ENCODE measurements around the gene TGFBR3. TPM values are rescaled to one million over a fixed set of nuclear protein-coding genes. Genes with fewer than 3 reads are reported as not detected.

TGFBR3 gene
- total and polyA plus RNA-seq, 2 of the 4 experiments (the other 2 are of a cell fraction) = 3.0 to 11.3 TPM

DNA sequence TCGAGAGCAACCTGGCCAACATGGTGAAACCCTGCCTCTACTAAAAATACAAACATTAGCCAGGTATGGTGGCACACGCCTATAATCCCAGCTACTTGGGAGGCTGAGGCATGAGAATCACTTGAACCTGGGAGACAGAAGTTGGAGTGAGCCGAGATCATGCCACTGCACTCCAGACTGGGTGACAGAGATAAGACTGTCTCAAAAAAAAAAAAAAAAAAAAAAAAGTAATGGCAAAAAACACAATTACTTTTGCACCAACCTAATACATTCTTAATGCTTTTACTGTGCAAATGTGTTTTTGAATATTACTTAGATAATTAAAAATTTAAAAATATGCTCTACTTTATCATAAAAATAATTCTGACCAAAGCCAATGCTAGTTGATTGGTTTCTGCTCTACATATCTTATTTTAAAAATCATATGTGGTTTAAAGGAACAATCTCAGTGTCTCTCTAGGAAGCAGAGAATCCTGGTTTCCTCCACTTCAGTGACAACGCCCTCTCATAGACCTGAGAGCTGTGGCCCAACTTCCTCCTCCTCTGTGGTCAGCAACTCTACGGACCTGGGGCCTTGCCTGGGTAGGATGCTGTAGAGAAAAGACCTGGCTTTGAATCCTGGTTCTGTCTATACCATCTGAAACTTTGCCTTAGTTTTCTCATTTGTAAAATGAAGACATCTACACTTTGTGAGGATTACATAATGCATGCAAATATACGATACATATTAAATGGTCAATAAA is 64.7 kb downstream of the TGFBR3 start:
- in situ Hi-C loops (cut with MboI; ENCODE audit: low sequenced_read_pairs) = no loop called here
- BruUV-seq (replicated peaks) = no TSS peak

More for the DNA sequence above, 64.7 kb downstream of the TGFBR3 start:
- Histone ChIP-seq H4K91ac (ENCODE audit: insufficient read depth, low read depth, low read length) (no peak overlapping the region), H3K56ac (ENCODE audit: extremely low read depth, insufficient read depth, low read length) (no peak overlapping the region), H2BK20ac (ENCODE audit: low read depth, low read length) (no peak overlapping the region), H3K79me1 (ENCODE audit: low read depth in 1 of 2, low read length in 2 of 2) (peaks cover 0 to 3% of the 10 kb centered on the region in 2 experiments; a peak in 1 of 4 replicates), H3K18ac (ENCODE audit: low read depth, low read length) (no peak overlapping the region), H3K9ac (ENCODE audit: low read depth, low read length) (no peak overlapping the region), H4K20me1 (ENCODE audit: insufficient read depth, low read length) (no peaks in the 10 kb centered on the region; the same call in 1 of the 2 replicates), H4K5ac (ENCODE audit: low read depth, low read length) (no peak overlapping the region), H3K14ac (replicated peaks; ENCODE audit: low read depth, low read length) (no peak overlapping the region), H2AFZ (replicated peaks; ENCODE audit: low read length, poor library complexity) (no peak overlapping the region), H2BK5ac (ENCODE audit: low read depth, low read length, poor library complexity, severe bottlenecking) (no peak overlapping the region), H3K4me3 (ENCODE audit: insufficient read depth, low read depth, low read length) (no peak overlapping the region), H3K36me3 (ENCODE audit: control insufficient read depth, insufficient read depth, low read length) (no peaks in the 10 kb centered on the region), H3K27ac (ENCODE audit: insufficient read depth, low read length) (no peak overlapping the region), H2BK15ac (ENCODE audit: low read depth, low read length) (no peak overlapping the region), H4K8ac (ENCODE audit: low read depth in 2 of 2, low read length in 2 of 2) (no peak overlapping the region), H2AK9ac (replicated peaks; ENCODE audit: low read depth, low read length, poor library complexity) (no peak overlapping the region), H3K4me1 (ENCODE audit: control insufficient read depth, insufficient read depth, low read length) (peaks cover 3% of the 10 kb centered on the region; the same call in 1 of the 2 replicates), H3K9me3 (ENCODE audit: control insufficient read depth, insufficient read depth, low read length) (no peaks in the 10 kb centered on the region), H3K9me1 (ENCODE audit: insufficient read depth, low read length) (no peaks in the 10 kb centered on the region; the same call in 1 of the 2 replicates), H3K27me3 (ENCODE audit: control insufficient read depth, insufficient read depth, low read length) (no peaks in the 10 kb centered on the region), H3K4ac (ENCODE audit: low read depth, low read length) (no peak overlapping the region), H2BK120ac (ENCODE audit: low read depth, low read length) (no peak overlapping the region), H3K4me2 (ENCODE audit: low read depth, low read length) (no peak overlapping the region), H2AK5ac (ENCODE audit: low read depth, low read length) (no peak overlapping the region), H3K23ac (ENCODE audit: low read depth, low read length) (no peak overlapping the region)
- dilution Hi-C loops (cut with HindIII; ENCODE audit: low sequenced_read_pairs, unreplicated experiment) = no loop called here
- ATAC-seq (ENCODE audit: low read depth) = no peak
- POLR2A ChIA-PET (ENCODE audit: unreplicated experiment) = no interaction called here
- intact Hi-C loops (cut with micrococcal nuclease) = no loop called here
- WGBS, 2 experiments (ENCODE audit: extremely low coverage in 2 of 2, insufficient read length in 1 of 2) = no CpG with 5 or more reads among the region's 6 CpGs
- CTCF ChIA-PET = interaction anchor here (1.2 kb wide), 1 partner anchor 9 kb away, joined by 3 read pairs; no protein-coding TSS in a partner anchor
- DNase-seq = no peak
- TF ChIP-seq RFX5 (IDR thresholded peaks at IDR 0.05; ENCODE audit: low read depth, low read length) (no peak), BHLHE40 (IDR thresholded peaks at IDR 0.05; ENCODE audit: low read depth, low read length) (no peak), SMC3 (IDR thresholded peaks at IDR 0.05; ENCODE audit: low read depth, low read length) (no peak), NFE2L2 (IDR thresholded peaks at IDR 0.05; ENCODE audit: low read depth, low read length) (no peak), FOS (IDR thresholded peaks at IDR 0.05; ENCODE audit: low read depth, low read length) (no peak)
